ENCODE measurements around the gene WDFY3. TPM values are rescaled to one million over a fixed set of nuclear protein-coding genes. Genes with fewer than 3 reads are reported as not detected.

The WDFY3 gene
- total and polyA plus RNA-seq, 2 experiments from 2014 or later, result 8.0 to 89.0 TPM

- peaks cover 5% of the 10 kb centered on the region; the same call in 1 of the 2 replicates for H3K79me2 ChIP-seq (replicated peaks; ENCODE audit: insufficient read depth)
- no peak overlapping the region for H3K4me2 ChIP-seq
- Mint-ChIP-seq H3K9me3 (no peaks in the 10 kb centered on the region), H3K4me1 (peaks cover 14% of the 10 kb centered on the region; the same call in 2 of the 3 replicates), H3K27ac (no peak overlapping the region), H3K4me3 (no peak overlapping the region), H3K27me3 (ENCODE audit: insufficient read depth, low read depth, poor library complexity) (peaks cover 4% of the 10 kb centered on the region), H3K36me3 (ENCODE audit: low read depth) (peaks cover 23% of the 10 kb centered on the region)
- 0 out of 2 replicates have a peak overlapping the region, but pooled peaks have one; percentile 21 for H3K27ac ChIP-seq (ENCODE audit: low read depth)
- ATAC-seq (no peak), DNase-seq (ENCODE audit: low spot score) (no peak)
- H3K36me3 ChIP-seq (ENCODE audit: insufficient read depth), result no peaks in the 10 kb centered on the region
- no peak overlapping the region for H3K4me3 ChIP-seq
- 0 out of 2 replicates have a peak, but pooled peaks cover 2% of the 10 kb centered on the region for H4K20me1 ChIP-seq (replicated peaks; ENCODE audit: insufficient read depth)
- no peaks in the 10 kb centered on the region for H3K27me3 ChIP-seq (ENCODE audit: insufficient read depth)
- H3K9me2 ChIP-seq (ENCODE audit: insufficient read depth), result no peaks in the 10 kb centered on the region
- TF ChIP-seq STAT1 (IDR thresholded peaks at IDR 0.05; ENCODE audit: unreplicated experiment), result no peak
- peaks cover 5% of the 10 kb centered on the region for H3K4me1 ChIP-seq (ENCODE audit: insufficient read depth)
- no peak overlapping the region for H2AFZ ChIP-seq
- no peaks in the 10 kb centered on the region for H3F3A ChIP-seq (replicated peaks; ENCODE audit: low read depth)
Measured at GRCh38 chr4:84849051-84849640, 117.3 kb downstream of the WDFY3 start.

GRCh38 chr4:84848432-84848831 lies 118.1 kb downstream of the WDFY3 start:
- no peak for ATAC-seq
- TF ChIP-seq ZNF462 (CRISPR knock-in tag; IDR thresholded peaks at IDR 0.05) (no peak), ZNF331 (CRISPR knock-in tag; IDR thresholded peaks at IDR 0.05; ENCODE audit: low read depth) (no peak), NANOG (IDR thresholded peaks at IDR 0.05; ENCODE audit: borderline replicate concordance) (no peak), ETS1 (IDR thresholded peaks at IDR 0.05) (no peak), JUNB (IDR thresholded peaks at IDR 0.05; ENCODE audit: unreplicated experiment) (no peak), STAT1 (IDR thresholded peaks at IDR 0.05; ENCODE audit: unreplicated experiment) (no peak), EZH2phosphoT487 (IDR thresholded peaks at IDR 0.05; ENCODE audit: unreplicated experiment) (no peak), CREB1 (CRISPR knock-in tag; IDR thresholded peaks at IDR 0.05; ENCODE audit: low read depth) (no peak), ZNF114 (CRISPR knock-in tag; IDR thresholded peaks at IDR 0.05) (no peak)

More at GRCh38 chr4:84848432-84848831, 118.1 kb downstream of the WDFY3 start:
- Histone ChIP-seq H3F3A (replicated peaks; ENCODE audit: low read depth) (no peaks in the 10 kb centered on the region), H3K36me3 (ENCODE audit: insufficient read depth) (no peaks in the 10 kb centered on the region), H3K27ac (ENCODE audit: low read depth) (no peak overlapping the region), H3K4me3 (no peak overlapping the region), H3K4me2 (no peak overlapping the region), H3K27me3 (ENCODE audit: insufficient read depth) (no peaks in the 10 kb centered on the region), H4K20me1 (replicated peaks; ENCODE audit: insufficient read depth) (0 out of 2 replicates have a peak, but pooled peaks cover 2% of the 10 kb centered on the region), H2AFZ (no peak overlapping the region), H3K9me2 (ENCODE audit: insufficient read depth) (no peaks in the 10 kb centered on the region), H3K4me1 (ENCODE audit: insufficient read depth) (peaks cover 8% of the 10 kb centered on the region), H3K79me2 (replicated peaks; ENCODE audit: insufficient read depth) (no peaks in the 10 kb centered on the region; the same call in 1 of the 2 replicates)
- H3K27me3 Mint-ChIP-seq (ENCODE audit: insufficient read depth, low read depth, poor library complexity), result peaks cover 4% of the 10 kb centered on the region
- peaks cover 15% of the 10 kb centered on the region; the same call in 2 of the 3 replicates for H3K4me1 Mint-ChIP-seq
- no peak overlapping the region for H3K27ac Mint-ChIP-seq
- peaks cover 23% of the 10 kb centered on the region for H3K36me3 Mint-ChIP-seq (ENCODE audit: low read depth)
- no peak for DNase-seq (ENCODE audit: low spot score)
- H3K9me3 Mint-ChIP-seq, result no peaks in the 10 kb centered on the region
- no peak overlapping the region for H3K4me3 Mint-ChIP-seq
